ENCODE data around the gene SLCO2A1. TPM values are rescaled to one million over a fixed set of nuclear protein-coding genes. Genes with fewer than 3 reads are reported as not detected.

Gene SLCO2A1
- total and polyA plus RNA-seq, 2 donors: 1.5 to 3.9 TPM

- Histone ChIP-seq H3K4me3 (ENCODE audit: low read length in 2 of 2) (no peak overlapping the region), H3K36me3 (ENCODE audit: control insufficient read depth in 2 of 2, insufficient read depth in 2 of 2, low read length in 1 of 2) (no peaks in the 10 kb centered on the region), H3K9me3 (ENCODE audit: control insufficient read depth in 2 of 2, insufficient read depth in 1 of 2, low read length in 1 of 2) (no peaks in the 10 kb centered on the region), H3K27ac (ENCODE audit: low read depth in 1 of 2, low read length in 1 of 2) (no peak overlapping the region), H3K27me3 (ENCODE audit: control insufficient read depth in 2 of 2, insufficient read depth in 1 of 2, low read length in 1 of 2) (peaks cover 24 to 39% of the 10 kb centered on the region in 2 donors), H3K4me1 (ENCODE audit: control insufficient read depth in 2 of 2, insufficient read depth in 2 of 2, low read length in 2 of 2) (peaks cover under 1 to 4% of the 10 kb centered on the region in 2 donors)
- DNase-seq (ENCODE audit: low read depth in 6 of 9, low spot score in 9 of 9): no peak
- 93% methylated on average over 5 of the region's 5 CpGs for WGBS
Measured at GRCh38 chr3:133890972-133891644, 138.6 kb downstream of the SLCO2A1 start.

DNA sequence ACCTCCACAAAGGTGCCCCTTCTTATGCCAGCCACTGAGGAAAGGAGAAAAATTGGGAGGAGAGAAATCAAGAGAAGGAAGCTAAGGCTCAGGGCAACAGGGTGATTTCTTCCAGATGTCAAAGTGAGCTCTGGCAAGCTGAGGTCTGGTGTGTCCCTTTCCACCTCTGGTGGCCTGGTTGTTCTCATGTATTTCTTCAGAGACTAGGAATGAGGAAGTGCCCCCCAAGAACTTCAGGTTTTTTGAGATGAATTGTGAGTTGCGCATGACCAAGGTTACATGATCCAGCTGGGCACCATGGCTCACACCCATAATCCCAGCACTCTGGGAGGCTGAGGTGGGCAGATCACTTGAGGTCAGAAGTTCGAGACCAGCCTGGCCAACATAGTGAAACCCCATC, 139.7 kb downstream of the SLCO2A1 start:
- no peak overlapping the region for H3K4me3 ChIP-seq (ENCODE audit: low read length in 2 of 2)
- 93% methylated on average over 2 of the region's 2 CpGs for WGBS
- no peak overlapping the region for H3K27ac ChIP-seq (ENCODE audit: low read depth in 1 of 2, low read length in 1 of 2)
- H3K4me1 ChIP-seq (ENCODE audit: control insufficient read depth in 2 of 2, insufficient read depth in 2 of 2, low read length in 2 of 2): no peaks in the 10 kb centered on the region
- H3K36me3 ChIP-seq (ENCODE audit: control insufficient read depth in 2 of 2, insufficient read depth in 2 of 2, low read length in 1 of 2): no peaks in the 10 kb centered on the region
- peaks cover 14 to 28% of the 10 kb centered on the region in 2 donors for H3K27me3 ChIP-seq (ENCODE audit: control insufficient read depth in 2 of 2, insufficient read depth in 1 of 2, low read length in 1 of 2)
- DNase-seq (ENCODE audit: low read depth in 6 of 9, low spot score in 9 of 9): no peak
- no peaks in the 10 kb centered on the region for H3K9me3 ChIP-seq (ENCODE audit: control insufficient read depth in 2 of 2, insufficient read depth in 1 of 2, low read length in 1 of 2)

- Histone ChIP-seq H3K27ac (ENCODE audit: low read depth in 1 of 2, low read length in 1 of 2) (no peak overlapping the region), H3K9me3 (ENCODE audit: control insufficient read depth in 2 of 2, insufficient read depth in 1 of 2, low read length in 1 of 2) (no peaks in the 10 kb centered on the region), H3K27me3 (ENCODE audit: control insufficient read depth in 2 of 2, insufficient read depth in 1 of 2, low read length in 1 of 2) (peaks cover 2 to 17% of the 10 kb centered on the region in 2 donors), H3K36me3 (ENCODE audit: control insufficient read depth in 2 of 2, insufficient read depth in 2 of 2, low read length in 1 of 2) (no peaks in the 10 kb centered on the region), H3K4me1 (ENCODE audit: control insufficient read depth in 2 of 2, insufficient read depth in 2 of 2, low read length in 2 of 2) (no peaks in the 10 kb centered on the region), H3K4me3 (ENCODE audit: low read length in 2 of 2) (no peak overlapping the region)
- no peak for DNase-seq (ENCODE audit: low read depth in 6 of 9, low spot score in 9 of 9)
- 97% methylated on average over 9 of the region's 9 CpGs for WGBS
Measured at GRCh38 chr3:133888726-133889340, 140.9 kb downstream of the SLCO2A1 start.

GRCh38 chr3:133887803-133888703, 141.7 kb downstream of the SLCO2A1 start:
- H3K27ac ChIP-seq (ENCODE audit: low read depth in 1 of 2, low read length in 1 of 2): no peak overlapping the region
- WGBS: 51% methylated on average over 8 of the region's 8 CpGs

GRCh38 chr3:133887074-133887802, 142.5 kb downstream of the SLCO2A1 start:
- Histone ChIP-seq H3K36me3 (ENCODE audit: control insufficient read depth in 2 of 2, insufficient read depth in 2 of 2, low read length in 1 of 2) (no peaks in the 10 kb centered on the region), H3K27ac (ENCODE audit: low read depth in 1 of 2, low read length in 1 of 2) (no peak overlapping the region), H3K4me1 (ENCODE audit: control insufficient read depth in 2 of 2, insufficient read depth in 2 of 2, low read length in 2 of 2) (no peaks in the 10 kb centered on the region), H3K4me3 (ENCODE audit: low read length in 2 of 2) (no peak overlapping the region), H3K9me3 (ENCODE audit: control insufficient read depth in 2 of 2, insufficient read depth in 1 of 2, low read length in 1 of 2) (no peaks in the 10 kb centered on the region), H3K27me3 (ENCODE audit: control insufficient read depth in 2 of 2, insufficient read depth in 1 of 2, low read length in 1 of 2) (peaks cover 0 to 2% of the 10 kb centered on the region in 2 donors)
- 86% methylated on average over 4 of the region's 4 CpGs for WGBS
- DNase-seq (ENCODE audit: low read depth in 6 of 9, low spot score in 9 of 9): no peak

More at GRCh38 chr3:133887803-133888703, 141.7 kb downstream of the SLCO2A1 start:
- DNase-seq (ENCODE audit: low read depth in 6 of 9, low spot score in 9 of 9): no peak
- no peaks in the 10 kb centered on the region for H3K9me3 ChIP-seq (ENCODE audit: control insufficient read depth in 2 of 2, insufficient read depth in 1 of 2, low read length in 1 of 2)
- no peaks in the 10 kb centered on the region for H3K4me1 ChIP-seq (ENCODE audit: control insufficient read depth in 2 of 2, insufficient read depth in 2 of 2, low read length in 2 of 2)
- H3K27me3 ChIP-seq (ENCODE audit: control insufficient read depth in 2 of 2, insufficient read depth in 1 of 2, low read length in 1 of 2): peaks cover 0 to 9% of the 10 kb centered on the region in 2 donors
- no peaks in the 10 kb centered on the region for H3K36me3 ChIP-seq (ENCODE audit: control insufficient read depth in 2 of 2, insufficient read depth in 2 of 2, low read length in 1 of 2)
- H3K4me3 ChIP-seq (ENCODE audit: low read length in 2 of 2): no peak overlapping the region

- no peaks in the 10 kb centered on the region for H3K4me1 ChIP-seq (ENCODE audit: control insufficient read depth in 2 of 2, insufficient read depth in 2 of 2, low read length in 2 of 2)
- DNase-seq (ENCODE audit: low read depth in 6 of 9, low spot score in 9 of 9): no peak
- H3K27ac ChIP-seq (ENCODE audit: low read depth in 1 of 2, low read length in 1 of 2): no peak overlapping the region
- H3K27me3 ChIP-seq (ENCODE audit: control insufficient read depth in 2 of 2, insufficient read depth in 1 of 2, low read length in 1 of 2): no peaks in the 10 kb centered on the region
- WGBS: 97% methylated on average over 7 of the region's 7 CpGs
- no peaks in the 10 kb centered on the region for H3K36me3 ChIP-seq (ENCODE audit: control insufficient read depth in 2 of 2, insufficient read depth in 2 of 2, low read length in 1 of 2)
- H3K4me3 ChIP-seq (ENCODE audit: low read length in 2 of 2): no peak overlapping the region
- no peaks in the 10 kb centered on the region for H3K9me3 ChIP-seq (ENCODE audit: control insufficient read depth in 2 of 2, insufficient read depth in 1 of 2, low read length in 1 of 2)
Measured at GRCh38 chr3:133886031-133886722, 143.5 kb downstream of the SLCO2A1 start.

- WGBS: 96% methylated on average over 11 of the region's 11 CpGs
- H3K4me1 ChIP-seq (ENCODE audit: control insufficient read depth in 2 of 2, insufficient read depth in 2 of 2, low read length in 2 of 2): no peaks in the 10 kb centered on the region
- no peak overlapping the region for H3K27ac ChIP-seq (ENCODE audit: low read depth in 1 of 2, low read length in 1 of 2)
- no peak for DNase-seq (ENCODE audit: low read depth in 6 of 9, low spot score in 9 of 9)
- no peaks in the 10 kb centered on the region for H3K9me3 ChIP-seq (ENCODE audit: control insufficient read depth in 2 of 2, insufficient read depth in 1 of 2, low read length in 1 of 2)
- no peak overlapping the region for H3K4me3 ChIP-seq (ENCODE audit: low read length in 2 of 2)
- no peaks in the 10 kb centered on the region for H3K27me3 ChIP-seq (ENCODE audit: control insufficient read depth in 2 of 2, insufficient read depth in 1 of 2, low read length in 1 of 2)
- H3K36me3 ChIP-seq (ENCODE audit: control insufficient read depth in 2 of 2, insufficient read depth in 2 of 2, low read length in 1 of 2): no peaks in the 10 kb centered on the region
Measured at GRCh38 chr3:133884887-133885711, 144.6 kb downstream of the SLCO2A1 start.
